Renal cortex interstitium (tissue), 11 donors: ENCODE measurements around the gene LPCAT1. TPM values are rescaled to one million over a fixed set of nuclear protein-coding genes. Genes with fewer than 3 reads are reported as not detected.

ENCODE experiments used
- DNase-seq, 11 donors: peaks; one replicate each; pipeline ENCODE4 v3.0.0-alpha.2; 2013; ENCODE audit warnings: low read depth in 9 of 11, low spot score in 4 of 11; ENCODE audit errors: extremely low read depth in 1 of 11
- polyA plus RNA-seq, 3 donors: library from polyadenylated mRNA; unstranded; fragments of 120-200 nt; gene quantifications; one replicate each; pipeline ENCODE4 v1.2.1, GENCODE V29; 2013; ENCODE audit not compliant: insufficient read length in 3 of 3

The LPCAT1 gene
- polyA plus RNA-seq, 3 donors: 43.8 to 51.3 (median 45.4) TPM

DNA sequence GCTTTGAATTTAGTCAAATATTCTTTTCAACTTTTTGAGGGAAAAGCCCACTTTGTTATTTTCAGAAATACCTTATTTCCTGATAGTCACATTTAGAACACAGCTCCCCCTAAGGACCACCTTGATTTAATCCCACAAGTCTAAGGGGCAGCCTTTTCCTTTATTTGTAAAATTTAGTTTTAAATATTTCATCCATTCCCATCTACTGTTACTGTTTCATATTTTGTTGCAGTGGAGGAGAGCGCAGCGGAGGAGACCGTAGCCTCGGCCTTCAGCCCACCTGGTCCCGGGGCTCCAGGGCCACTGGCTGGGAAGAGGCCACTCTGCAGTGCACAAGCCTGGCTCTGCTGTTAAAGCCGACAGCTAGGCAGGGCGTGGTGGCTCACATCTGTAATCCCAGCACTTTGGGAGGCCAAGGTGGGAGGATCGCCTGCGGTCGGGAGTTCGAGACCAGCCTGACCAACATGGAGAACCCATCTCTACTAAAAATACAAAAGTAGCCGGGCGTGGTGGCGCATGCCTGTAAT lies 19.6 kb downstream of the LPCAT1 start:
- no peak for DNase-seq

DNA sequence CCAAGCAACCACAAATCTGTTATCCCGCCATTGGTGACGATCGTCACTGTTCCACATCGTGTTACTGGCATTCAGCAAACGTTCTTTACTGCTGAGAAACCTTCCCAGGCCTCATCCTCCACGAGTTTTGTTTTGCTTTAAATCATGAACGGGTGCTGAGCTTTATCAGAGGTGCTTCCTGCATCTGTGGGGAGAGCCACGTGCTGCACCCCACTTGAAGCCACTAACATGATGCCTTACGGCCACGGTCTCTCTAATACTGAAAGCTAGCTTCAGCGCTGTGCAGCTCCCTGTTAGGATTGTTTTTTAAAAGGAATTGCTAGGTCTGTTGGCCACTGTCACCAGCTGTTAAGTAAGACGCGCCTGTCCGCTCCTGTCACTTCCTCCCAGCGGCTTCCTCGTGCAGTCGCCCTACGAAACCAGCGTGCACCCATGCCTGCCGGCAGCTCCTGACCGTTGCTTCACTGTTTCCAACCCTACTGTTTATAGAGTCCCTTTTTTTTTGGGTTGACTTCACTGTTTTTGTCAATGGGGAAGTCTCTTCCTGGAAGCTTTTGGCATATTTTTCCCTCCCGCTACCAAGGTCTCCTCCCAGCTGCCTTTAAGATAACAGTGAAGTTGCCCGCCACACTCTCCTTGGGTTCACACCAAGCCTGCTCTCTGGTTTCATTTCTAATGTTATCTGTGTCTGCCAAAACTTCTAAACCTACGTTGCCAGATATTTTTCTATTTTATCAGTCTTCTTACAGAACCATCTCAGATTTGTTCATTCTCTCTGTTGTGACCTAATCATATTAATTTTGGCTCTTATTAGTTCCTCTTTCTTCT lies 20.3 kb downstream of the LPCAT1 start:
- no peak for DNase-seq

DNA sequence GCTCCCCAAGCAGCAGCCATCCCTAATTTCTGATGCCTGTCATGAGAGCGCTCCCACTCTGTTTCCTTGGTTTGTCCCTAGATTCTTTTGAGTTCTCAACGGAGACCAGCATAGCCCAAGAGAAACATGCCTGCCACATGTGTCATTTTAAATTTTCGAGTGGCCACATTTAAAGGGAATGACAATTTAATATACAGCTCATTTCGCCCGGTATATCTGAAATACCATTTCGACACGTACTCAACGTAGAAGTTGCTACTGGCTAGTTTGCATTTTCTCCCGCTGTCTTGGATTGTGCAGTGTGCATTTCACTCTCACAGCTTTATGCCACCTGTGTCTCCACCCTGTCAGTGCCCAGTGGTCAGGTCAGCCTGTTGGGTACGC lies 21.0 kb downstream of the LPCAT1 start:
- DNase-seq: no peak

DNA sequence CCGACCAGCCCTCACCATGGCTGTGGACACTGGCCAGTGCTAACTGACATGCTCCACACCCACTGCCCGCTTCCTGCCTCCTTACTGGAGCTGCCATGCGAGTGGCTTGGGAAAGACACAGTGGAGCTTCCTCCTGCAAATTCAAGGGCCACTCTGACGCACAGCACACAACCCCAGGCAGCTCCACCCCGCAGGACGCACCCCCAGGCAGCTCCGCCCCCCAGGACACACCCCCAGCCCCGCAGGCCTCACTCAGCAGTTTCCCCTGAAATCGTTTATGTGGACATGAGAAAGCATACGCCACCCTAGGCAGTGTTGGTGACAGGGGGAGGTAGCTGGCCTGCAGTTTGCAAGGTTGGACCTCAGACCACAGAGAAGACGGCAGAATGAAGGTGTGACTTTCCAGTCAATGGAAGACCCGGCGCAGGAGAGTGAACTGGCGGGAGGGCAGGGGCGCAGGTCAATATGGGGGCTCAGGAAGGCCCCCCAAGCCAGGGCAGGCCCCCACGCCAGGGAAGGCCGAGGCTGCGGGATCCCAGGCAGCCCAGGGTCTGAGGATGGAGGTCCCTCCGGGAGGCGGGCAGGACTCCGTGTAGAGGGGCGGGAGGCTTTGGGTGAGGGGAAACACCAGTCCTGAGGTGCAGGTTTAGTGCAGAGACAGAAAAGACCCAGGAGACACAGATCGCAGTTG lies 21.6 kb downstream of the LPCAT1 start:
- no peak for DNase-seq

DNA sequence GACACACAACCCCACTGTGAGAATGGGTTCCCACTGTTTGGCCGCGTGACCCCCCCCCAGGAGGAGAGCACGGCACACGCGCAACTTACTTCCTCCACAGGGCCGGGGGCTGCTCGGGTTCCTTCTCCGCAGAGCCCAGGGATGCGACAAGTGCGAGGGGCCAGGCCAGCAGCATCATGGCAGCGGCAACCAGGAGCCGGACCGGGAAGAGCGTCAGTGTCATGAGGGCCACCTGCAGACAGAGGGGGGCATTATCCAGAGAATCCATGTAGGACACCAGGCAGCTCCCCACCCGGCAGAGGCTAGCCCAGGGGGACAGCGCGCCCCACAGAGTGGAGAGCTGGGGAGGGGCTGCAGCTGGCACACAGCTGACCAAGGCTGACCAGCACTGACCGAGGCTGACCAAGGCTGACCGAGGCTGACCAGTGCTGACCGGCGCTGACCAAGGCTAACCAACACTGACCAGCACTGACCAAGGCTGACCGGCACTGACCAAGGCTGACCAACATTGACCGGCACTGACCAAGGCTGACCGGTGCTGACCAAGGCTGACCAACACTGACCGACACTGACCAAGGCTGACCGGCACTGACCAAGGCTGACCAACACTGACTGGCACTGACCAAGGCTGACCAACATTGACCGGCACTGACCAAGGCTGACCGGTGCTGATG lies 22.3 kb downstream of the LPCAT1 start:
- DNase-seq: no peak

DNA sequence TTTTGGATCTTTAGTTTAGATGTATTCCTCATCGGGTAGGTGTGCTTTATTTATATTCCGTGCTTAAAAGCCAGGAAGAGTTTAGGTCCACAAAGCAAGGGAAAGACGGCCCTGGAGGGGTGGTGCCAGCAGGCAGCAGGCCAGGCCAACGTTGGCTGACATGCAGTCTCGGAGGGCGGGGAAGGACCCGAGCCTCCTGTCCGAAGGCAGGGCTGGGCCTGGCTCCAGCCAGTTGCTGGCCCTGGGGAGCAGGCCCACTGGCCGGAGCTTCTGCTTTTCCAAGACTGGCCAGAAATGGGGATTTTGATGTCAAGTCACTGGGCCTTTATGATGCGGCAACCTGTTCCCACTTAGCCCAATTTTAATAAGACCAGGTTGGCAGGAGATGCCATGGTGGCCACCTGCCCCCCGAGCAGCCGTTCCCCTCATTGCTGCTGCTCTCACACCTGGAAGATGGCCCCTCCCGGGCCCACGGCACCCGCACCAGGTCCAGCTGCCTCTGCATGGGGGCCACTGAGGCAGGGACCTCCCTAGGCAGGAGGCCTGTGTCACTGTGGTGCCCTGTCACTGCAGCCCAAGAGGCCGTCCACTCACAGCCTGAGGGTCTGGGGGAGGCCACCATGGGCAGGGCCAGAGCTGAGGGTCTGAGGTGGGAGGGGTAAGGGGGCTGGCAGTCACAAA lies 23.2 kb downstream of the LPCAT1 start:
- DNase-seq: no peak

DNA sequence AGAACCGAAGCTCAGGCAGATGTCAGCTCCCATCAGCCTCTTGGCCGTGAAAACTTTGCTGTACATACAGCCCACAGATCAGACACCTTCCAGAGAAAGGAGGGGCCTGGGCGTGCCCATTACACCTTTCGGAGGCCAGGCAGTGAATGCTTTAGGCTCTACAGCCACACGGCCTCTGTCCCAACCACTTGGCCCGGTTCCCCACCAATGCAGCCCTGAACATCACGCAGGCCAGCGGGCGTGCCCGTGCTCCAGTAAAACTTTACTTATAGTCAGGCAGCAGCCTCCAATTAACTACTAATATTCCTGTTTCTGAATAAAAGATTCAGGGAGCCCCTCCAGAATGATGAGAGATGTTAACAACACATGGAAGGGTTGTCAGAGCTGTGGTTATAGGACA lies 23.9 kb downstream of the LPCAT1 start:
- no peak for DNase-seq

DNA sequence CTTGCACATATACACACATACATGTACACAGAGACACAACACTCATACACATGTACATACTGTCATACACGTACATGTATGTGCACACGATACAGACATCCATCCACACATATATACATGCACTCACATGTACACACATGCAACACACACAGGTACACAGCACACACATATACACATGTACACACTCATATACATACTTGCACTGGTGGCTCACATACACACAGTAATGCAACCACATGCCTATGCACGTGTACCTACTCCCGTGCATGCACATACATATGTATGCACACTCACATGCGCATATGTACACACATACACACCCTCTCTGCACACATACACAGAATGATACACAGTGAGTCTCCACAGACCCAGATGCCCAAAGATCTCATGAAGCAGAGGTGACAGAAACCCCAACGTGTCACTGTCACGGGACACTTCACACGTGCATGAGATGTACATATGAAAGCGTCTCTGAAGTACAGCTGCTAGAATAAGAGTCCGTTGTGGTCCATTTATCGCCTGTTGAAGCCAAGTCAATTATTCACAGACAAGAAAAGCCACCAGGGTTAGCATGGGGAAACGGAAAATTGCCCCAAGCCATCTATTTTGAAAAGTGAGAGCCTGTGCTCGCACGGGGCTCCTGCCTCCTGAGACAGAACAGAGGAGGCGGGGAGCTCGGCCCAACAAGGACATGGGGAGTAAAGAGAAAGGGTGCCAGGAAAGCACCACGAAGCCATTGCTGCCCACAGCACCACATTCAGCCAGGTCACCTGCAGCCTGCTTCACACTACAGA lies 24.9 kb downstream of the LPCAT1 start:
- DNase-seq: peak in 3 of 11 donors; percentile 43 to 65 (median 48)

DNA sequence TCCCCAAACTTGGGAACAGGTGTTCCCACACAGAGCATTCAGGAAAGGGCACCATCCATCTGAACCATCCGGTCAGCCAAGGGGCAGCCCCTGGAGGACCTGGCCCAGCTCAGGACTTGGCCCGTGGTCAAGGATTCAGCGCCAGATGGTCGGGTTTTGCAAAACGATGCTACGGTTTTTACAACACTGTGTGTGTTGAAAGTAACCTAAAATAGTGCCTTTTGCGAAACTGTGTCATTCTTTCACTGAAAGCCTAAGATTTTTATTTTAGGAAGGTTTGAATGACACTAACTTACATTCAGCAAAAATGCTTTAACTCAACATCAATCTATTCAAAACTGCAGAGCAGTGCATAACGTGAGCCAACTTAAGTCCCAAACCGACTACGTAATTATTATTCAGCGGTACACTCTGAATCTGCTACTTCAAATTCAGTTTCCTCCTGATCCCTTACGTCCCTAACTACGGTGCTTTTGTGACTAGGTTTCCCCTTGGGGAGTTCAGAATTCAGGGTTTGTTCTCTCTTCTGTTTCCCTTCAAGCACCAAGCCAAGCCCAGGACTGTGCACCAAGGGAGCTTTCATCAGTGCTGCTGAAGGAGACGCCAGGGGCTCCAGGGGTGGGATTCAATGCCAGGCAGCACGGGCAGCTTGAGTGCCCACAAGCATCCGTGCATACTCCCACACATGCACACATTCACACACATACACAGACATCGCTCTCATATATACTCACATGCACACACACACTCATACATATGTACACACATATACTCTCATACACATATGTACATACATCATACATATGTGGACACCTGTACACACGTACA lies 25.8 kb downstream of the LPCAT1 start:
- no peak for DNase-seq

DNA sequence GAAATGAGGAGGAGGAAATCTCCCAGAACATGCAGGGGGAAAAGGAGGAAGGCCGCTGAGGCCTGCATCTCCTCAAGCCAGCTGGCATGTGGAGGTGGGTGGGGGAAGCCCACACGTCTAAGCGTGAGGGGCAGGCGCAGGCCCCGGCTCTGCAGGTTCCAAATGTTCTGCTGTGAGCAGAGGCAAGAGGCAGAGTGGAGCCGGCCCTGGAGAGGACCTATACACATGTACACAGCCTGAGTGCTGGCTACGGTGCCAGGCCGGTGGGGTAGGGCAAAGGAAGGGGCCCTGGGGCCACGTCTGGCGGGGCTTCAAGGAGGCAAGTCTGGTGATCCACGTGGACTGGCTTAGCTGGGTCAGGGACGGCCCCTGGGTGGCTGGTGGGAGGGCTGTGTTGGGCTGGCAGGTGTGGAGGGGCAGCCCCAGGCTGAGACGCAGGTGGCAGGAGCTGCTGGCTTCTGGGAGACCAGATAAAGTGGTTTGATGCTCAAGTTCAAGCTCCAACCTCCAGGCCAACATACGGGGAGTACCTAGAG lies 26.4 kb downstream of the LPCAT1 start:
- no peak for DNase-seq

DNA sequence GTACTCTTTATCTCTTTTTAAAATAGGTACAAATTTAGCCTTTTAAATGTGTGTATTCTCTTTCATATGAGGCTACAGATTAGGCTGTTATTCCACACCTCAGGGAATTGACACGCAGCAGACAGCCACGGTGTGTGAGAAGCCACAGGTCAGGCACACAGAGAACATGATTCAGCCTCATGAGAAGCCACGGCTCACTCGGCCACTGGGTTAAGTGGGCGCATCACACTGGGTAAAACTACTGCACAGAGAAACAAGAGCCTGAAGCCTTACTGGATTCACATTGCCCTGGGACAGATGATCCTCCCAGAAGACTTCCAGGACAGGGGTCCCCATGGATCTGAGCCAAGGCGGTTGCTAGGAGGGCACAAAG lies 28.2 kb downstream of the LPCAT1 start:
- DNase-seq: no peak

DNA sequence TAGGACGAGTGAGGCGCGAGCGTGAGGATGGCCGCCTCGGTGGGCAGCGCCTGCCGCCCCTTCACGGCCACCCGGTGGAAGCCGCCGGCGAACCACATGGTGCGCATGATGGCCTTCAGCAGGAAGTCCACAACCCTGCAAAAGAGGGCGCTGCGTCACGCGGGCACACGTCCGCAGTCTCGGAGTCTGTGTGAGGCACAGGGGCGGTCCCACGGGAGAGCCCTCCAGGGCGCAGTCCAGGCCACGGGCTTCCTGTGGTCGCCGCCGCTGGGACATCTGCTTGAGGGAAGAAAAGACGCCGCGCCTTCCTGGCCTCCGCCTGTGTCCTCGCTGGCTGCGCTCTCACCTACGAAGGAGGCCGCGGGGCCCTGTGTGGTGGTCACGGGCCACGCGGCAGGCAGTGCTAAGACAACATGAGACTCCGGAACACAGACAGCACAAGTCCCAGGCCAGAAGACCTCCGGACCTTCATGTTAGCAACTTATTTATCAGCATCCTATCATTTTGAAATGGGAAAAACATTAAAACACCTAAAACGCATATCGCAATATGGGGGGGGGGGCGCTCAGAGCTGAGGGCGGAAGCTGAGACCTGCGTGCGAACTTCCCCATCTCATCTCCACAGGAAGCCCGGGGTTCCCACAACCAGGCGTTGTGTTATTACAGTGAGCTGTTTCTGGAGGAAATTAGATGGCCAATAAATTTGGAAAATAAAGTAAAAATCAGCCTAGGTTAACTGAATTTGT lies 28.8 kb downstream of the LPCAT1 start:
- DNase-seq: no peak

DNA sequence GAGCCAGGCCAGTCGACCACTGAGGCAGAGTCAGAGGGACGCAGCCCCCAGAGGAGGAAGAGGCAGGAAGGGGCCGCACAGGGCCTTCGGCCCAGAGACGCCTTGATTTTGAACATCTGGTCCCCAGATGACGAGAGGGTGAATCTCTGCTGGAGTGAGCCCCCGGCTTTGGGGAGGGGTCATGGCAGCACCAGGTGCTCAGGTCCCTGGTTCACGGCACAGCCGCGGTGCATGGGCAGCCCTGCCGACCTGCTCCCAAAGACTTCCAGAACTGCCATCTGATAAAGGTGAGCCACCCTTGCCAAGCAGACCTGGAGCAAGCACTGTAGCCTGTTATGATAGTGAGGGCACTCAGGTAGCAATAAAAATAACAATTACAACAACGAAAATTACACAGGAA lies 29.8 kb downstream of the LPCAT1 start:
- no peak for DNase-seq

DNA sequence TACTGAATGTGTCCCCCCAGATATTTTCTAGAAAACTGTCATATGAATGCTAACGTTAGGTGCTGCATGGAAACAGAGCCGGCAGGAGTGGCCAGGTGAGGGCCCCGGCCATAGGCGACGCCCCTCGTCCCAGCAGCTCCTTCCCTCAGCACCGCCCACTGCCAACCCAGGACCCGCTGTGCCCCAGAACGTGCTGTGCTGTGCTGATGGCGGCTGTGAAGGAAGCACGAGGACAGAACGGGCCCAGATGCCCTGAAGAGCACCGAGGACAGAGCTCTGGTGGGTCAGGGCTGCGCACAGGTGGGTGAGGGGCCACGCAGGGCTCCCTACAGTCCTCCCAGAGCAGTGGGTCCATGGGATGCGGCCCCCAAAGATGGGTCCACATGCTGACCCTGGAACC lies 30.3 kb downstream of the LPCAT1 start:
- DNase-seq: no peak

DNA sequence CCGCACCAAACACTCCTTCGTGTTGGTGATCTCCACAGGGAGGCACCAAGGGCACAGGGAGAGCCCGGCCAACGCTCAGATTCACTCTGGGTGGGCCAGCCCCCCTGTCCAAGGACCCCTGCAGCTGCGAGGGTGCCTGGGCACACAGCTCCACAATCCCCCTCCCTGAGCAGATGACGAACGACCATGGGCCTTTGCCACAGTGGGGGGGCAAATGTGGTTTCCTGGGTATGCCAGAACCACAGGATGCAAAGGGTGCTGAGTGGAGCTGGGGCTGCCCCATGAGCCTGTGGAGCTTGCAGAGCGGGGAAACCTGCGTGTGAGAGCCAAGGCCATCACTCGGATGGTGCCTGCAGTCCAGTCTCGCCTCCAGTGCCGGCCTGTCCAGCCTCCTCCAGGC lies 31.0 kb downstream of the LPCAT1 start:
- no peak for DNase-seq

DNA sequence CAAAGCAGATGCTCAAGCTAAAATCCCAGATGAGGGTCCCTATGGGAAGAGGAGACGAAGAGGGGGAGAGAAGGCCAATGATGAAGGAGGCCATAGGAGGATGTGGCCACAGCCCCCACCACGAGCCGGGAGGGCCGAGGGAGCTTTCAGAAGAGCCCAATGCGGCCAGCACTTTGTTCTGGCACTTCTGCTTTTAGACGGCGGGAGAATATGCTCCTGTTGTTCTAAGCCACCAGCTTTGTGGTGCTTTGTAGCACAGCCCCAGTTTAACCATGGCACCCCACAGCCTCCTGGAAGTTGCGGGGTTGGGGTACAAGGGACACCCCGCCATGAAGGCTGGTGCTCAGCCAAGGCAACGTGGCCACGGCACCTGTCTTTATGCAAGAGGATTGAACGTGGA lies 33.4 kb downstream of the LPCAT1 start:
- no peak for DNase-seq

DNA sequence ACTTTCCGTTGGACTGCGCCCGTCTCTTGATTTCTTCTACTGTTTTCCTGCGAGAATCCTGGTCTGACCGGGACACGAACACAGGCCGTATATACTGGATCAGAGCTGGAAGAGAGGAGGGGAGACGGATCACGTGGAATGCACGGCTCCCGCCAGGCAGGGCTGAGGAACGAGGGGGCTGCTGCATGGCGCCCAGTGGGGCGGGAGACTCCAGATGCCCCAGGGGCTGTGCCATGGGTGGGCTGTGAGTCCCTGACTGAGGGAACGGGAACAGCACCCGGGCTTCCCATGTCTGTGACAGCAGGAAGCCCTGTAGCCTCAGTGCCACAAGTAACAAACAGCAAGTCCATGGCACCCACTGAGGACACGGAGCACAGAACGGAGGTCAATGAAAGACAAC lies 34.0 kb downstream of the LPCAT1 start:
- no peak for DNase-seq
